IPS-18c (cell line): Measurements from ENCODE around the gene MED23.
"Not testable (repeated sequence)": the region's sequence is repeated elsewhere in the genome, so short reads cannot be mapped to it uniquely, and the experiment has no call there.

Experiments
- H3K4me3 ChIP-seq: 2 replicates; pipeline ENCODE4 v1.7.0; 2013; ENCODE audit warnings: low read depth, mild to moderate bottlenecking, low read length, moderate library complexity; ENCODE audit not compliant: insufficient read depth
- H3K9me3 ChIP-seq: one replicate; pipeline ENCODE4 v1.6.1; 2013; ENCODE audit warnings: mild to moderate bottlenecking, low read length, moderate library complexity; ENCODE audit not compliant: control insufficient read depth, insufficient read depth

MED23 gene

GRCh38 chr6:131548441-131548840, 79.6 kb downstream of the MED23 start:
- Histone ChIP-seq H3K9me3 (no peaks in the 10 kb centered on the region), H3K4me3 (no peak overlapping the region)

GRCh38 chr6:131547488-131547887, 80.6 kb downstream of the MED23 start:
- Histone ChIP-seq H3K4me3 (no peak overlapping the region), H3K9me3 (no peaks in the 10 kb centered on the region)

- Histone ChIP-seq H3K9me3 (no peaks in the 10 kb centered on the region), H3K4me3 (no peak overlapping the region)
These were observed 82.7 kb downstream of the MED23 start for GRCh38 chr6:131545317-131545716.

GRCh38 chr6:131538615-131539014, 89.4 kb downstream of the MED23 start:
- H3K4me3 ChIP-seq, H3K9me3 ChIP-seq: not testable (repeated sequence)

- Histone ChIP-seq H3K9me3 (no peaks in the 10 kb centered on the region), H3K4me3 (no peak overlapping the region)
These were observed 95.4 kb downstream of the MED23 start for GRCh38 chr6:131532580-131533039.

GRCh38 chr6:131531681-131532080, 96.4 kb downstream of the MED23 start:
- not testable (repeated sequence) for H3K4me3 ChIP-seq, H3K9me3 ChIP-seq

- not testable (repeated sequence) for H3K4me3 ChIP-seq, H3K9me3 ChIP-seq
These were observed 97.1 kb downstream of the MED23 start for GRCh38 chr6:131530936-131531335.

GRCh38 chr6:131524695-131525336, 103.2 kb downstream of the MED23 start:
- Histone ChIP-seq H3K4me3 (no peak overlapping the region), H3K9me3 (no peaks in the 10 kb centered on the region)

GRCh38 chr6:131523988-131524673, 103.9 kb downstream of the MED23 start:
- H3K9me3 ChIP-seq, result no peaks in the 10 kb centered on the region
- no peak overlapping the region for H3K4me3 ChIP-seq
